ENCODE results near the gene ELFN2.

DNA sequence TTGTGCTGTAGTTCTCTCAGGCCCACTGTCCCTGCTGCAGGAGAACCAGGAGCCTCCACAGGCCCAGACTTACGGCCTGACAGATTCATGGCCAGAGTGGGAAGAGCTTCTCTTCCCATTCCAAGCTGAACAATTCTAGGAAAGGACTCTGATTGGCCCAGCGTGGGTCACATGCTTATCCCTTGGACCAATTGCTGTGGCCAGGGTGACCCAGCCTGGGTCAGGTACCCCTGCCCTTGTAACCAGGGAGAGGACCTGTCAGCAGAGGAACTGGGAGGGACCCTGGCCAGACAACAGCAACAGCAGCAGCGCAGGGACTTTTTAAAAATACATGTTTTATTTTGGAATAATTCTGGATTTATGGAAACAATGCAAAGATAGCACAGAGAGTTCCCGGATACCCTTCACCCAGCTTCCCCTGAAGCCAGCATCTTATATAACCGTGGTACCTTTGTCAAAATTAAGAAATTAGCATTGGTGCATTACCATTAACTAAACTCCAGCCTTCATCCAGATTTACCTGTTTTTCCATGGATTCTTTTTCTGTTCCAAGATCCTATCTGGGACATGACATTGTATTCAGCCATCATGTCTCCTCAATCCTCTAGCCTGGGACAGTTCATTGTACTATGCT lies 8.8 kb upstream of the ELFN2 start:
- TF ChIP-seq, protein P1, sequence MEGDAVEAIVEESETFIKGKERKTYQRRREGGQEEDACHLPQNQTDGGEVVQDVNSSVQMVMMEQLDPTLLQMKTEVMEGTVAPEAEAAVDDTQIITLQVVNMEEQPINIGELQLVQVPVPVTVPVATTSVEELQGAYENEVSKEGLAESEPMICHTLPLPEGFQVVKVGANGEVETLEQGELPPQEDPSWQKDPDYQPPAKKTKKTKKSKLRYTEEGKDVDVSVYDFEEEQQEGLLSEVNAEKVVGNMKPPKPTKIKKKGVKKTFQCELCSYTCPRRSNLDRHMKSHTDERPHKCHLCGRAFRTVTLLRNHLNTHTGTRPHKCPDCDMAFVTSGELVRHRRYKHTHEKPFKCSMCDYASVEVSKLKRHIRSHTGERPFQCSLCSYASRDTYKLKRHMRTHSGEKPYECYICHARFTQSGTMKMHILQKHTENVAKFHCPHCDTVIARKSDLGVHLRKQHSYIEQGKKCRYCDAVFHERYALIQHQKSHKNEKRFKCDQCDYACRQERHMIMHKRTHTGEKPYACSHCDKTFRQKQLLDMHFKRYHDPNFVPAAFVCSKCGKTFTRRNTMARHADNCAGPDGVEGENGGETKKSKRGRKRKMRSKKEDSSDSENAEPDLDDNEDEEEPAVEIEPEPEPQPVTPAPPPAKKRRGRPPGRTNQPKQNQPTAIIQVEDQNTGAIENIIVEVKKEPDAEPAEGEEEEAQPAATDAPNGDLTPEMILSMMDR (IDR thresholded peaks at IDR 0.05) = no peak
- TF ChIP-seq POLR2A (IDR thresholded peaks at IDR 0.05) = no peak
- no peak for TF ChIP-seq POLR2AphosphoS5 (IDR thresholded peaks at IDR 0.05)
- TF ChIP-seq EP300 (IDR thresholded peaks at IDR 0.05; ENCODE audit: low read depth) = no peak

Measured in transverse colon (tissue), 4 donors.